ENCODE data around the gene CT45A10. TPM values are rescaled to one million over a fixed set of nuclear protein-coding genes. Genes with fewer than 3 reads are reported as not detected.
"Not testable (repeated sequence)": the region's sequence is repeated elsewhere in the genome, so short reads cannot be mapped to it uniquely, and the experiment has no call there.

CT45A10 gene
- total and polyA plus RNA-seq, 11 donors, result not detected

GRCh38 chrX:135923353-135923752 is 30.1 kb upstream of the CT45A10 start:
- Histone ChIP-seq H3K4me3 (no peak overlapping the region), H3K27ac (no peak overlapping the region), H3K4me1 (no peaks in the 10 kb centered on the region), H3K36me3 (no peaks in the 10 kb centered on the region), H3K9me3 (no peaks in the 10 kb centered on the region), H3K27me3 (peaks cover 0 to 13% (median 0%) of the 10 kb centered on the region in 9 donors)
- intact Hi-C loops (cut with DNase I), result loop anchor here in 1 of 10 donors (10.0 kb wide), 1 partner anchor 439 kb away; no protein-coding TSS in a partner anchor
- TF ChIP-seq POLR2A (IDR thresholded peaks at IDR 0.05) (no peak), CTCF (IDR thresholded peaks at IDR 0.05) (no peak)
- ATAC-seq (no peak), DNase-seq (no peak)
- 54 to 78% (median 67%) methylated on average over 5 of the region's 5 CpGs for WGBS, 4 donors

- WGBS, 4 donors, result 38 to 70% (median 52%) methylated on average over 1 of the region's 1 CpG
- not testable (repeated sequence) for H3K27ac ChIP-seq, H3K9me3 ChIP-seq, H3K36me3 ChIP-seq, ATAC-seq, DNase-seq, H3K4me1 ChIP-seq, H3K4me3 ChIP-seq
- peaks cover 0 to 17% (median 0%) of the 10 kb centered on the region in 9 donors for H3K27me3 ChIP-seq
- intact Hi-C loops (cut with DNase I), result loop anchor here in 1 of 10 donors (10.0 kb wide), 1 partner anchor 436 kb away; no protein-coding TSS in a partner anchor
These were observed 27.3 kb upstream of the CT45A10 start for GRCh38 chrX:135920516-135920915.

DNA sequence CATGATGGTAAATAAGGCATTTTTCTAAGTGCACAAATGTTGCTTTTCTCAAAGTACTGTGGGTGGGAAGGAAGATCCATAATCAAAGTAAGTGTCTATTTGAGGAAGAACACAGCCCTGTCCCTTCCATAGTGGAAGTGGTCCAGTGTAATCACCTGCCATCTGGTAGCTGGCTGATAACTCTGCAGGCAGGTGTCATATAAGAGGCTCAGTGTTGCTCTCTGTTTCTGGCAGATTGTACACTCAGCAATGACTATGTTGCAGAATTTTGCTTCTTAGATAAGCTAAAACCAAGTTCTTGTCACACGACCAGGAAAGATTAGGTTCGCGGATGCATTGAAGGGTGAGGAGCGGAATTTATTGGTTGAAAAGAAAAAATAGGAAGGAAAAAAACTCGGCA is 21.2 kb upstream of the CT45A10 start:
- TF ChIP-seq POLR2A (IDR thresholded peaks at IDR 0.05), result no peak
- TF ChIP-seq CTCF (IDR thresholded peaks at IDR 0.05), result no peak
- H3K27me3 ChIP-seq, result peaks cover 0 to 28% (median 0%) of the 10 kb centered on the region in 9 donors
- intact Hi-C loops (cut with DNase I), result no loop called here

DNA sequence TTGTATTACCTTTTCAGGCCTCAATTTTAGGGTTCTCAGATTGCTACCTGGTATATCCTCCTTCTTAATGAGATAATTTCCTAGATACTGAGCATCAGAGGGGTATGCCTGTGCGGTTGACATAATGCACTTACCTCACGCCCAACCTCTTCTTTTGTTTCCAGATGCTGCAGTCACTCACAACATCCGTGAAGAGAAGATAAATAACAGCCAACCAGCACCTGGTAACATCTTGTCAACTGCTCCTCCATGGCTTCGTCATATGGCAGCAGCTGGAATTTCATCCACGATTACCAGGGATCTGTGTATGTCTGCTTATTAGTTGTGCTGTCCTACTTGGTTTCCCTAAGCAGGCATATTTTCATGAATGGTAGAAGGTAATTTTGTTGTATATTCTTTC is 17.0 kb upstream of the CT45A10 start:
- Histone ChIP-seq H3K27ac (no peak overlapping the region), H3K4me3 (no peak overlapping the region), H3K4me1 (no peaks in the 10 kb centered on the region), H3K27me3 (peaks cover 0 to 29% (median 0%) of the 10 kb centered on the region in 9 donors), H3K36me3 (no peaks in the 10 kb centered on the region), H3K9me3 (no peaks in the 10 kb centered on the region)
- no peak for ATAC-seq
- no peak for TF ChIP-seq CTCF (IDR thresholded peaks at IDR 0.05)
- DNase-seq, result no peak
- intact Hi-C loops (cut with DNase I), result no loop called here
- WGBS, 4 donors, result 69 to 85% (median 74%) methylated on average over 5 of the region's 5 CpGs

More for the DNA sequence above, 21.2 kb upstream of the CT45A10 start:
- no peaks in the 10 kb centered on the region for H3K4me1 ChIP-seq
- no peak overlapping the region for H3K27ac ChIP-seq
- ATAC-seq (no peak), DNase-seq (no peak)
- H3K4me3 ChIP-seq, result no peak overlapping the region
- no peaks in the 10 kb centered on the region for H3K36me3 ChIP-seq
- H3K9me3 ChIP-seq, result no peaks in the 10 kb centered on the region
- WGBS, 4 donors, result 80 to 83% (median 82%) methylated on average over 5 of the region's 5 CpGs

DNA sequence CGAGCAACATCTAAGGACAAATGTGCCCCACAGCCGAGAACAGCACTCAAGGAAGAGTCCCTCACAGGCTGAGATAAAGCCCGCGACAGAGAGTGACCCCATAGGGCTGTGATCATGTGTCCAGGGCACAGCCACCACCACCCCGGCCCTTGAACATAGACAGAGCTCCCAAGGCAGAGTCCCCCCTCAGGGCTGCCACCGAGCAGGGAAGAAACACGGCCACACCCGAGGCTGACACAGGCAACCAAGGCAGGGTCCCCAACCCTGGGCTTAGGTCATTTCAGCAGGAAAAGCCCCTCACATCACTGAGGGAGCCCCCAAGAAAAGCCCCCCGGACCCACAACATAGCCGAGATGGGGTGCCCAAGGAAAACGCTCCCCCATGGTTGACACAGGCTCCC is 463 bp downstream of the CT45A10 start:
- TF ChIP-seq POLR2A (IDR thresholded peaks at IDR 0.05), result no peak
- no peak for TF ChIP-seq CTCF (IDR thresholded peaks at IDR 0.05)
- intact Hi-C loops (cut with DNase I), result no loop called here
- ATAC-seq, result no peak
- Histone ChIP-seq H3K36me3 (no peaks in the 10 kb centered on the region), H3K4me1 (no peaks in the 10 kb centered on the region), H3K27me3 (peaks cover 0 to 5% (median 0%) of the 10 kb centered on the region in 9 donors), H3K9me3 (peaks cover 0 to 4% (median 0%) of the 10 kb centered on the region in 12 donors), H3K27ac (no peak overlapping the region), H3K4me3 (no peak overlapping the region)
- DNase-seq, result no peak
- 80 to 89% (median 87%) methylated on average over 8 to 11 of the region's 11 CpGs for WGBS, 4 donors
